IMR-90 (cell line): ENCODE results near the gene OR7C1. TPM values are rescaled to one million over a fixed set of nuclear protein-coding genes. Genes with fewer than 3 reads are reported as not detected.

Source experiments
- ATAC-seq: fragments of 200-7000 bp; cut with Tn5 transposase; 2 replicates; pipeline ENCODE4 v1.9.1; 2020; ENCODE audit warnings: low read depth, mild to moderate bottlenecking, moderate library complexity
- BruUV-seq: library from RNA; stranded (reverse); fragments of 400-500 nt; replicated peaks from 2 replicates; lab custom pipeline; 2021; lab: Mats Ljungman, UMichigan
- CTCF ChIA-PET: fragments of 300-600 bp; formaldehyde crosslinking; extraction: SDS; loops from one replicate; lab custom pipeline; 2021; ENCODE audit warnings: antibody characterized with exemption; lab: Yijun Ruan, JAX
- POLR2A ChIA-PET: fragments of 300-600 bp; sonication (Branson Sonifier 250); formaldehyde crosslinking; loops from one replicate; lab custom pipeline; 2022; ENCODE audit warnings: antibody characterized with exemption; ENCODE audit not compliant: unreplicated experiment; lab: Charles Lee
- DNase-seq: peaks from one replicate; pipeline ENCODE4 v3.0.0; 2013
- H2AFZ ChIP-seq: replicated peaks from 2 replicates; pipeline ENCODE3; 2013; ENCODE audit warnings: low read length, mild to moderate bottlenecking; ENCODE audit not compliant: poor library complexity
- H2AK5ac ChIP-seq: 2 replicates; pipeline ENCODE4 v1.6.1; 2013; ENCODE audit warnings: low read depth, low read length, inconsistent platforms
- H2AK9ac ChIP-seq: replicated peaks from 2 replicates; pipeline ENCODE3; 2013; ENCODE audit warnings: mild to moderate bottlenecking, low read depth, low read length, moderate library complexity; ENCODE audit not compliant: poor library complexity
- H2BK120ac ChIP-seq: 2 replicates; pipeline ENCODE4 v1.6.1; 2013; ENCODE audit warnings: low read depth, low read length, inconsistent platforms
- H2BK15ac ChIP-seq: 3 replicates; pipeline ENCODE4 v1.6.1; 2013; ENCODE audit warnings: low read depth, low read length, inconsistent platforms
- H2BK20ac ChIP-seq: 2 replicates; pipeline ENCODE4 v1.6.1; 2013; ENCODE audit warnings: low read depth, mild to moderate bottlenecking, inconsistent platforms, low read length, moderate library complexity
- H2BK5ac ChIP-seq: 2 replicates; pipeline ENCODE4 v1.6.1; 2013; ENCODE audit warnings: mild to moderate bottlenecking, low read depth, low read length, inconsistent platforms; ENCODE audit not compliant: poor library complexity, severe bottlenecking
- H3K14ac ChIP-seq: replicated peaks from 2 replicates; pipeline ENCODE4 v1.6.1; 2013; ENCODE audit warnings: low read depth, low read length, inconsistent platforms
- H3K18ac ChIP-seq: 2 replicates; pipeline ENCODE4 v1.6.1; 2013; ENCODE audit warnings: low read depth, low read length, control low read depth
- H3K23ac ChIP-seq: 2 replicates; pipeline ENCODE4 v1.6.1; 2013; ENCODE audit warnings: low read depth, low read length, inconsistent platforms
- H3K27ac ChIP-seq: 2 replicates; pipeline ENCODE4 v1.5.1; 2013; ENCODE audit warnings: mild to moderate bottlenecking, control low read depth, low read length; ENCODE audit not compliant: insufficient read depth
- H3K27me3 ChIP-seq: 2 replicates; pipeline ENCODE4 v1.6.1; 2013; ENCODE audit warnings: low read length; ENCODE audit not compliant: control insufficient read depth, insufficient read depth
- H3K36me3 ChIP-seq: 2 replicates; pipeline ENCODE4 v1.6.1; 2013; ENCODE audit warnings: low read length, mixed read lengths; ENCODE audit not compliant: control insufficient read depth, insufficient read depth
- H3K4ac ChIP-seq: 2 replicates; pipeline ENCODE4 v1.6.1; 2013; ENCODE audit warnings: low read depth, low read length, inconsistent platforms
- H3K4me1 ChIP-seq: 2 replicates; pipeline ENCODE4 v1.6.1; 2013; ENCODE audit warnings: low read length, mixed read lengths; ENCODE audit not compliant: control insufficient read depth, insufficient read depth
- H3K4me2 ChIP-seq: 2 replicates; pipeline ENCODE4 v1.6.1; 2013; ENCODE audit warnings: low read depth, mild to moderate bottlenecking, control low read depth, low read length, moderate library complexity
- H3K4me3 ChIP-seq: 2 replicates; pipeline ENCODE4 v1.5.1; 2013; ENCODE audit warnings: low read depth, mild to moderate bottlenecking, control low read depth, low read length, moderate library complexity; ENCODE audit not compliant: insufficient read depth
- H3K56ac ChIP-seq: 2 replicates; pipeline ENCODE4 v1.6.1; 2013; ENCODE audit warnings: low read length, inconsistent platforms; ENCODE audit not compliant: insufficient read depth; ENCODE audit errors: extremely low read depth
- H3K79me1 ChIP-seq, 2 experiments: 2 replicates each; pipeline ENCODE4 v1.6.1; 2013; ENCODE audit warnings: low read length in 2 of 2, inconsistent platforms in 1 of 2, low read depth in 1 of 2
- H3K9ac ChIP-seq: 2 replicates; pipeline ENCODE4 v1.6.1; 2013; ENCODE audit warnings: low read depth, low read length, control low read depth
- H3K9me1 ChIP-seq: 2 replicates; pipeline ENCODE4 v1.6.1; 2013; ENCODE audit warnings: low read length, inconsistent platforms; ENCODE audit not compliant: insufficient read depth
- H3K9me3 ChIP-seq: 2 replicates; pipeline ENCODE4 v1.6.1; 2013; ENCODE audit warnings: low read length; ENCODE audit not compliant: control insufficient read depth, insufficient read depth
- H4K20me1 ChIP-seq: 2 replicates; pipeline ENCODE4 v1.6.1; 2013; ENCODE audit warnings: low read length, inconsistent platforms; ENCODE audit not compliant: insufficient read depth
- H4K5ac ChIP-seq: 2 replicates; pipeline ENCODE4 v1.6.1; 2013; ENCODE audit warnings: mild to moderate bottlenecking, low read depth, low read length, control low read depth
- H4K8ac ChIP-seq, 2 experiments: 2 replicates each; pipeline ENCODE4 v1.6.1; 2013; ENCODE audit warnings: low read depth in 2 of 2, low read length in 2 of 2, control low read depth in 1 of 2, inconsistent platforms in 1 of 2
- H4K91ac ChIP-seq: 2 replicates; pipeline ENCODE4 v1.6.1; 2013; ENCODE audit warnings: low read depth, low read length, inconsistent platforms; ENCODE audit not compliant: insufficient read depth
- BHLHE40 ChIP-seq: fragments of 150-350 bp; IDR thresholded peaks from 2 replicates; pipeline ENCODE4 v1.6.1; 2016; ENCODE audit warnings: mild to moderate bottlenecking, low read depth, low read length
- CEBPB ChIP-seq: IDR thresholded peaks from 2 replicates; pipeline ENCODE4 v1.6.1; 2012; ENCODE audit warnings: low read depth, low read length, improper control_type of control experiment
- CHD1 ChIP-seq: IDR thresholded peaks from 2 replicates; pipeline ENCODE4 v1.6.1; 2012; ENCODE audit warnings: low read depth, low read length, improper control_type of control experiment
- CTCF ChIP-seq: conservative IDR thresholded peaks from 2 replicates; pipeline ENCODE4 v1.5.1; 2012; ENCODE audit warnings: mild to moderate bottlenecking, low read depth, low read length, improper control_type of control experiment
- ELK1 ChIP-seq: fragments of 150-350 bp; IDR thresholded peaks from 2 replicates; pipeline ENCODE4 v1.6.1; 2016; ENCODE audit warnings: low read depth, mild to moderate bottlenecking, low read length, moderate library complexity, borderline replicate concordance
- FOS ChIP-seq: fragments of 150-350 bp; IDR thresholded peaks from 2 replicates; pipeline ENCODE4 v1.6.1; 2016; ENCODE audit warnings: low read depth, low read length
- MAFK ChIP-seq: IDR thresholded peaks from 2 replicates; pipeline ENCODE4 v1.6.1; 2012; ENCODE audit warnings: low read depth, low read length, improper control_type of control experiment
- MAZ ChIP-seq: IDR thresholded peaks from 2 replicates; pipeline ENCODE4 v1.6.1; 2012; ENCODE audit warnings: low read depth, mild to moderate bottlenecking, low read length, improper control_type of control experiment, moderate library complexity, borderline replicate concordance
- MXI1 ChIP-seq: IDR thresholded peaks from 2 replicates; pipeline ENCODE4 v1.6.1; 2012; ENCODE audit warnings: low read depth, mild to moderate bottlenecking, low read length, moderate library complexity, borderline replicate concordance
- NFE2L2 ChIP-seq: fragments of 150-350 bp; IDR thresholded peaks from 2 replicates; pipeline ENCODE4 v1.6.1; 2016; ENCODE audit warnings: low read depth, mild to moderate bottlenecking, low read length
- POLR2A ChIP-seq: IDR thresholded peaks from 2 replicates; pipeline ENCODE4 v1.6.1; 2012; ENCODE audit warnings: mild to moderate bottlenecking, low read depth, low read length
- RAD21 ChIP-seq: IDR thresholded peaks from 2 replicates; pipeline ENCODE4 v1.6.1; 2012; ENCODE audit warnings: low read length, improper control_type of control experiment
- RCOR1 ChIP-seq: IDR thresholded peaks from 2 replicates; pipeline ENCODE4 v1.6.1; 2012; ENCODE audit warnings: mild to moderate bottlenecking, low read length, improper control_type of control experiment; ENCODE audit not compliant: insufficient replicate concordance
- RFX5 ChIP-seq: IDR thresholded peaks from 2 replicates; pipeline ENCODE4 v1.8.0; 2012; ENCODE audit warnings: low read depth, mild to moderate bottlenecking, low read length, moderate library complexity
- SMC3 ChIP-seq: fragments of 150-350 bp; IDR thresholded peaks from 2 replicates; pipeline ENCODE4 v1.6.1; 2016; ENCODE audit warnings: low read depth, mild to moderate bottlenecking, antibody characterized with exemption, low read length, moderate library complexity
- USF2 ChIP-seq: fragments of 150-350 bp; IDR thresholded peaks from 2 replicates; pipeline ENCODE4 v1.6.1; 2017; ENCODE audit warnings: mild to moderate bottlenecking, antibody characterized with exemption, low read length, low read depth
- WGBS, 2 experiments: methylation state at CpG; one replicate each; pipeline versions ENCODE4 v1.1.5 to v1.1.7; 2013; ENCODE audit warnings: missing lambda C conversion rate in 2 of 2; ENCODE audit not compliant: insufficient read length in 1 of 2; ENCODE audit errors: extremely low coverage in 2 of 2; 5-methylcytosine and 5-hydroxymethylcytosine counted together
- dilution Hi-C: fragments of 300-500 bp; cut with HindIII; formaldehyde crosslinking; loops from one replicate; pipeline ENCODE4 v1.14.3; 2018; ENCODE audit warnings: low sequenced_read_pairs; ENCODE audit not compliant: unreplicated experiment
- in situ Hi-C: fragments of 300-500 bp; cut with MboI; formaldehyde crosslinking; loops from 3 replicates; pipeline ENCODE4 v1.14.3; 2019; ENCODE audit warnings: low sequenced_read_pairs, inconsistent platforms, mixed read lengths
- intact Hi-C: fragments of 100-400 bp; cut with micrococcal nuclease; formaldehyde crosslinking; loops from 2 replicates; pipeline ENCODE4 v1.10.0; 2022
- polyA plus RNA-seq, 3 experiments: library from polyadenylated mRNA; depleted of rRNA; stranded (reverse); fragments of >200 nt; gene quantifications; 2 replicates each; pipeline ENCODE4 v1.2.3, GENCODE V29; 2012; ENCODE audit warnings: low replicate concordance in 1 of 3
- total RNA-seq: library from RNA; depleted of rRNA; stranded (reverse); fragments of >200 nt; gene quantifications from 2 replicates; pipeline ENCODE4 v1.2.3, GENCODE V29; 2012

The OR7C1 gene
- total and polyA plus RNA-seq, 2 of the 4 experiments (the other 2 are of a cell fraction), result not detected

GRCh38 chr19:14767466-14767971 lies 67.5 kb downstream of the OR7C1 start:
- ATAC-seq (no peak), DNase-seq (no peak)
- no peak overlapping the region for H2BK15ac ChIP-seq
- ChIA-PET POLR2A (no interaction called here), CTCF (no interaction called here)
- H3K4me1 ChIP-seq, result no peaks in the 10 kb centered on the region
- H2BK120ac ChIP-seq, result no peak overlapping the region
- H3K14ac ChIP-seq, result no peak overlapping the region
- H3K79me1 ChIP-seq, result no peaks in the 10 kb centered on the region
- no peak overlapping the region for H2BK20ac ChIP-seq
- dilution Hi-C loops, result no loop called here
- no peak overlapping the region for H4K5ac ChIP-seq
- no peak overlapping the region for H3K27ac ChIP-seq
- no peak overlapping the region for H3K9ac ChIP-seq
- no TSS peak for BruUV-seq
- H3K4me2 ChIP-seq, result no peak overlapping the region
- no peak overlapping the region for H3K18ac ChIP-seq
- no peak overlapping the region for H2AFZ ChIP-seq
- no peak overlapping the region for H3K56ac ChIP-seq
- intact Hi-C loops, result no loop called here
- H2AK9ac ChIP-seq, result no peak overlapping the region
- no peak overlapping the region for H4K91ac ChIP-seq
- H4K8ac ChIP-seq, result no peak overlapping the region
- no CpG with 5 or more reads among the region's 2 CpGs for WGBS, 2 experiments
- in situ Hi-C loops, result no loop called here
- H2AK5ac ChIP-seq, result no peak overlapping the region
- H3K36me3 ChIP-seq, result no peaks in the 10 kb centered on the region
- H3K9me1 ChIP-seq, result no peaks in the 10 kb centered on the region
- TF ChIP-seq MXI1 (no peak), RCOR1 (no peak), POLR2A (no peak), RFX5 (no peak), FOS (no peak), CEBPB (no peak), MAZ (no peak), NFE2L2 (no peak), ELK1 (no peak), BHLHE40 (no peak), MAFK (no peak), RAD21 (no peak), CHD1 (no peak), USF2 (no peak), SMC3 (no peak), CTCF (no peak)
- peaks cover 18% of the 10 kb centered on the region for H3K9me3 ChIP-seq
- H3K4ac ChIP-seq, result no peak overlapping the region
- H4K20me1 ChIP-seq, result no peaks in the 10 kb centered on the region
- H2BK5ac ChIP-seq, result no peak overlapping the region
- no peak overlapping the region for H3K4me3 ChIP-seq
- H3K23ac ChIP-seq, result no peak overlapping the region
- no peaks in the 10 kb centered on the region for H3K27me3 ChIP-seq
